Measurements from ENCODE around the gene SCRN3.

- TF ChIP-seq CTCF (conservative IDR thresholded peaks at IDR 0.05) (no peak), ZFX (IDR thresholded peaks at IDR 0.05) (no peak)
Measured at GRCh38 chr2:174449033-174449432, 53.5 kb downstream of the SCRN3 start.
